GM12873 (cell line): Measurements from ENCODE around the gene NANOGP8.

Source experiments
- CTCF ChIP-seq: IDR thresholded peaks from 2 replicates; pipeline ENCODE4 v1.5.1; 2012; ENCODE audit warnings: low read depth, mild to moderate bottlenecking, moderate library complexity, low read length, control low read depth; ENCODE audit not compliant: insufficient read depth; ENCODE audit errors: missing control alignments

The NANOGP8 gene

GRCh38 chr15:35095941-35096340, 10.8 kb upstream of the NANOGP8 start:
- no peak for TF ChIP-seq CTCF

GRCh38 chr15:35092846-35093245, 7.8 kb upstream of the NANOGP8 start:
- TF ChIP-seq CTCF, result no peak

GRCh38 chr15:35092311-35092710, 7.2 kb upstream of the NANOGP8 start:
- TF ChIP-seq CTCF, result no peak

GRCh38 chr15:35090104-35090807, 5.2 kb upstream of the NANOGP8 start:
- TF ChIP-seq CTCF, result no peak

GRCh38 chr15:35089551-35089950, 4.5 kb upstream of the NANOGP8 start:
- no peak for TF ChIP-seq CTCF

GRCh38 chr15:35088329-35088728, 3.2 kb upstream of the NANOGP8 start:
- no peak for TF ChIP-seq CTCF

GRCh38 chr15:35087759-35088158, 2.7 kb upstream of the NANOGP8 start:
- no peak for TF ChIP-seq CTCF
